ENCODE measurements around the gene RNF187.

GRCh38 chr1:228445490-228445842 lies 41.7 kb upstream of the RNF187 start:
- TF ChIP-seq, protein P1, sequence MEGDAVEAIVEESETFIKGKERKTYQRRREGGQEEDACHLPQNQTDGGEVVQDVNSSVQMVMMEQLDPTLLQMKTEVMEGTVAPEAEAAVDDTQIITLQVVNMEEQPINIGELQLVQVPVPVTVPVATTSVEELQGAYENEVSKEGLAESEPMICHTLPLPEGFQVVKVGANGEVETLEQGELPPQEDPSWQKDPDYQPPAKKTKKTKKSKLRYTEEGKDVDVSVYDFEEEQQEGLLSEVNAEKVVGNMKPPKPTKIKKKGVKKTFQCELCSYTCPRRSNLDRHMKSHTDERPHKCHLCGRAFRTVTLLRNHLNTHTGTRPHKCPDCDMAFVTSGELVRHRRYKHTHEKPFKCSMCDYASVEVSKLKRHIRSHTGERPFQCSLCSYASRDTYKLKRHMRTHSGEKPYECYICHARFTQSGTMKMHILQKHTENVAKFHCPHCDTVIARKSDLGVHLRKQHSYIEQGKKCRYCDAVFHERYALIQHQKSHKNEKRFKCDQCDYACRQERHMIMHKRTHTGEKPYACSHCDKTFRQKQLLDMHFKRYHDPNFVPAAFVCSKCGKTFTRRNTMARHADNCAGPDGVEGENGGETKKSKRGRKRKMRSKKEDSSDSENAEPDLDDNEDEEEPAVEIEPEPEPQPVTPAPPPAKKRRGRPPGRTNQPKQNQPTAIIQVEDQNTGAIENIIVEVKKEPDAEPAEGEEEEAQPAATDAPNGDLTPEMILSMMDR (IDR thresholded peaks at IDR 0.05; ENCODE audit: insufficient read depth, low read depth, low read length): no peak
- no peak for TF ChIP-seq EZH2 (IDR thresholded peaks at IDR 0.05; ENCODE audit: insufficient read depth, low read length)

All from astrocyte (in vitro differentiated cells and primary cell).